Medulla oblongata (tissue), 1 donor: ENCODE data around the gene MEF2D.

Experiments
- DNase-seq: peaks from one replicate; pipeline ENCODE4 v3.0.0-alpha.2; 2015; ENCODE audit errors: extremely low spot score

The MEF2D gene

DNA sequence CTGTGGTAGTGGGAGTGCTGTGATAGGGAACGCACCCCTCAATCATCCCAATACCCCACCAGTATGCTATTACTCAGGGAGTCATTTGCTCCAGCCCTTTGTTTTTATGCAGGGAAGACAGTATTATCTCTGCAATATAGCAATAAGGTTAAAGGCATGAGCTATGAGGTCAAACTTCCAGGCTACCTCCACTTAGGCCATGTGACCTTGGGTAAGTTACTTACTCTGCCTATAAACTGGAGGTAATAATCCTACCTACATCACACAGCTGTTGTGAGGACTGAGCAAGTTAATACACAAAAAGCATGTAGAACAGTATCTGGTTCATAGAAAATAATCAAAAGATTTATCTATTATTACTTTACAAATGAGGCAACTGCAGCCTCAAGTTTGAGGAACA lies 30.1 kb downstream of the MEF2D start:
- DNase-seq = no peak

GRCh38 chr1:156468693-156469345 lies 31.8 kb downstream of the MEF2D start:
- no peak for DNase-seq

DNA sequence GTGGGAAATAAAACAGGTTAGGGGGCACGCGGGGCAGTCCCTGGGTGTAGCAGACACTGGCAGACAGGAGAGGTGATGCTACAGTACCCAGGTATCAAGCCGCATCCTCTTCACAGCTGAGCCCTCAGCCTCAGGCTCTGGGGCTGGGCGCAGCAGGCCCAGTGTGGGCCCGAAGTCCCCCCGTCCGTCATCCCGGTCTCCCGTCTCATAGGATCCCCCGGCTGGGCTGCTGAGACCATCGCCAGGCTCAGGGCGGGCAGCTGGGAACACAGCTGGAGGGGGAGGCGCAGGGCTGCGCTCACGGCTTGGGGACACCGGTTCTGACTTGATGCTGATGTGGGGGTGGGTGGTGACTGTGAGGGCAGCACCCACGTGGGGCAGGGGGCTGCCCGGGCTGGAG lies 32.7 kb downstream of the MEF2D start:
- no peak for DNase-seq

- DNase-seq = no peak
These were observed 33.2 kb downstream of the MEF2D start for GRCh38 chr1:156467385-156467784.

- DNase-seq = no peak
These were observed 34.7 kb downstream of the MEF2D start for GRCh38 chr1:156465747-156466365.

GRCh38 chr1:156464825-156465452 lies 35.6 kb downstream of the MEF2D start:
- no peak for DNase-seq

- no peak for DNase-seq
These were observed 36.2 kb downstream of the MEF2D start for GRCh38 chr1:156464335-156464734.

DNA sequence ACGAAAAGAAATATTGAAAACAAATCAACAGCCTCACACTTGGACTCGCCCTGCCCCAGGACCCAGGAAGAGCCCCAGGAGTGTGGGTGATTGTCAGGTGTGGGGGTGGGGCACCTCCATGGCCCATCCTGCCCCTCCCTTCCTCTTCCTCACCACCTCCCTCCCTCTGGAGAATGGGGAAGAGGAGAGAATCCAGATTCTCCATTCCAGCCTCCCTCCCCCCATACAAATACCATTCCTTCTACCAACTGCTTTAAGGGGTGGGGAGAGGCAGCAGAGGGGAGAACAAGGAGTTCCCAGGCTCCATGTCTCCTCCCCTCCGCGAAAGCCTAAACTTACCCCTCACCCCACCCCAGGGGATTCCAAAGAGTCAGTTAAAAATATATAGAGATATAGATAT lies 36.7 kb downstream of the MEF2D start:
- no peak for DNase-seq

DNA sequence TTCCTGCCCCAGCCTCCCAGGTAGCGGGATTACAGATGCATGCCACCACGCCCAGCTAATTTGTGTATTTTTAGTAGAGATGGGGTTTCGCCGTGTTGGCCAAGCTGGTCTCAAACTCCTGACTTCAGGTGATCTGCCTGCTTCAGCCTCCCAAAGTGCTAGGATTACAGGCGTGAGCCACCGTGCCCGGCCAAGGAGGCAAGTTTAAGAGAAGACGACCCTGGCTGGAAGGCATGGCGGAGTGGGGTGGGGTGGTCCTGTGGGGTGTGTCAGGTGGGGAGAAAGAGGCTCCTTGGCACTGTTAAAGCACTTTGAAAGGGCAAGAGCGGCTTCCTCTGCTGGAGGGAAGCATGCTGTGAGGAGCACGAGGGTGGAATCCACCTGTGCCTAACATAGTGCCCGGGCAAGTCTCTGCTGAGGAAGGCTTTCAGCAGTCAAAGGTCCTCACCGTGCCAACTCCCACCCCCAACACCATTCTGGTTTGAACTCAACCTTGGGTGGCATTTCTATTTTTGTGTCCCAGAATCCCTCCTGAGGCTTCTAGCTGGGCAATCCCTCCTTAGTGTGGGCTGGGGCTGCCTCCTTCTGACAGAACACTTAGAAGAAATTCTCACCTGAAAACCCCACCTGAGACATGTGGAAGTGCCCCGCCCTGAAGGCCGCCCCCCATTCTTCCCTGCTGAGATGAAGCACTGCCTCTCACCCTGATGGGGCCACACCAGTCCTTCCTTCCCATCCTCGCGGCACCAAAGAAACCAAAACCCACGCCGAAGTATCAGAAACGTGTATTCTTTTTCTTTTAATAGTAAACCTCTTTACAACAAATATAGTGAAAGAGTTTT lies 37.4 kb downstream of the MEF2D start:
- no peak for DNase-seq

GRCh38 chr1:156461781-156462647 lies 38.6 kb downstream of the MEF2D start:
- no peak for DNase-seq

GRCh38 chr1:156461109-156461508 lies 39.5 kb downstream of the MEF2D start:
- DNase-seq = no peak

DNA sequence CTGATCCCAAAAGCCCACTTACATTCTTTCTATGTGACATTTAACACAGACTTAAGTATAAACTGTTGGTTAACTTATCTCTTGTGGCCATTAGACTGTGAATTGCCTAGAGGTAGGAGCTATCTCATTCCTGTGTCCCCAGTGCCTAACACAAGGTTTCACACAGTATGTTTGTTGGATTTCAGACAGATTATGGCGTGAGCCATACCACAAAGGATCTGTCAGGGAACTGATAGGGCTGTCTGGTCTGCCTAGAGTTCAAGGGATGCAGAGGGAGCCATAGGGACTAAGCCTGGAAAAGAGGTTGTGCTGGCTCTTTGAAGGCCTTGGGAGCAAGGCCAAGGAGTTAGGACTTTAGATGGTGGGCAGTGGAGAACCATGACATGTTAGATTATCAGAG lies 40.0 kb downstream of the MEF2D start:
- no peak for DNase-seq

- no peak for DNase-seq
These were observed 42.4 kb downstream of the MEF2D start for GRCh38 chr1:156458181-156458503.

GRCh38 chr1:156456625-156457465 lies 43.7 kb downstream of the MEF2D start:
- peak; percentile 99 for DNase-seq

GRCh38 chr1:156455362-156455761 lies 45.2 kb downstream of the MEF2D start:
- DNase-seq = no peak

DNA sequence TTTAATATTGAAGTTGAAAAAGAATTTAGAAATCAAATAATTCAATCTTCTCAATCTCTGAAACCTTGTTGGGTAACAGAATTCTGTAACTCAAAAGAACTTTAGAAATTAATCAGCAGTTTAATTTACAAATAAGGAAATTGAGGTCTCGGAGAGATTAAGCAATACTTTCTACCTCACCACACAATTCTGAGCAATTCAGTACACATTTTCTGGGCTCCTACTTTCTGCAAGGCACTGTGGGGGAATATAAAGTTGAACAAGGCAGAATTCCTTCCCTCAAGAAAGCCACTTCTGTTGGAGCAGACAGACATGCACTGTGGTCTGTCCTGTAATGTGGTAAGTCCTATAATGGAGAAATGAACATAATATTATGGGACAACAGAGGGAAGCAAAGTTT lies 47.7 kb downstream of the MEF2D start:
- no peak for DNase-seq

DNA sequence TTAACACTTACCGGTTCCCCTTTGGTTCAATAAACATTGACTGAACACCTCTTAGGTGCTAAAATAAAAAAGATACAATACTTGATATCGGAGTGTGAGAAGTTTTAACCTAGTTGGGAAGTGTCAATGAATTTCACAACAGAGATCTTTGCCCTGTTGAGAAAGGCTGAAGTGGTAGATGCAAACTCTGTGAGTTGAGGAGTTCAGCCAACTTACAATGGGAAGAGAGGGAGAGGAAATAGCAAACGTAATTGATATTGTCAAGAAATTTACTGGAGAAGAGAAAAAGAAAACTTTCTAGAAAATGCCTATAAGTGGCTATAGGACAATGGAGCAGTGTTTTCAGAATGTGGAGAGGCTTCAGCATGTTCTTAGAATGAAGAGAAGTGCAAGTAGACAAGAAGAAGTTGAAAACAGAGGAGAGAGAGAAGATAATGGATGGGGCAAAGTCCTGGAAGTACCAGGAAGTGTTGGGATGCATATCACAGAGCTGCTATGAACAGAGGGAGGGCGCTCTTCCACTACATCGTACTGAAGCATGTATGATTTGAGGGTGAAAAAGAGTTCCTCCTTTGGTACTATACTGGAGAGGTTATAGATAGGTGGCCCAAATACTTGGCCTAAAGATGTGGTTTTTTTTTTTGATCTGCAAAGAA lies 48.9 kb downstream of the MEF2D start:
- DNase-seq = no peak

DNA sequence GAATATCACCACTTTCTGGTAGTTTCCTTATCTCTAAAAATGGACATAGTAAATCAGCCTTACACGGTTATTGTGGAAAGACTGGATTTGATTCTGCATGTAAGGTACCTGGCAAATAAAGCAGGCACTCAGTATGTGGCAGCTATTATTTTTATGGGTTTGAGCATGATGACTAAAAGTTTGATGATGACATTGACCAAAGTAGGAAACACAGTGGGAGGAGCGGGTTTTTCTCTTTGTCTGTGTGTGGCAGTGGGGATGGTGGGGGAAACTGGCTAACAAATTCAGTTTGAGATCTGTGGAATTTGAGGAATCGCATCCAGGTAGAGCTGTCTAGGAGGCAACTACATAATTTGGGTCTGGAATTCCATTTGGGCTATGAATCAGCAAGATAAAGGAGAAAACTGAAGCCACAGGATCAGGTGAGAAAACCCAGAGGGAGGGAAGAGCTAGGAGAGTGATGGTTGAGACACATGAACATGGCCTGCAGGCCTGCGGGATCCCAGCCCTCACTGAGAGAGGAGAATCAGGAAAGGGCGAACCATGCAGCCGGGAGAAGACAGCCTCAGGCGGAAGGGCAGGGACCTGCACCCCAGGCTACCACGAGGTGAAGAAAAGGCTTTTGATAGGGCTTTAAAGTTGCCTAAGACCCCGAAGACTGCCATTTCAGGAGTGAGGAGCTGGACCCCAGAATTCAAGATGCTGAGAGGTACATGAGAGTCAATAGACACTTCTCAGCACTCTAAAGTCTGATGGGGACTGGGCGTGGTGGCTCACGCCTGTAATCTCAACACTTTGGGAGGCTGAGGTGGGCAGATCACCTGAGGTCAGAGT lies 52.2 kb downstream of the MEF2D start:
- DNase-seq = no peak

DNA sequence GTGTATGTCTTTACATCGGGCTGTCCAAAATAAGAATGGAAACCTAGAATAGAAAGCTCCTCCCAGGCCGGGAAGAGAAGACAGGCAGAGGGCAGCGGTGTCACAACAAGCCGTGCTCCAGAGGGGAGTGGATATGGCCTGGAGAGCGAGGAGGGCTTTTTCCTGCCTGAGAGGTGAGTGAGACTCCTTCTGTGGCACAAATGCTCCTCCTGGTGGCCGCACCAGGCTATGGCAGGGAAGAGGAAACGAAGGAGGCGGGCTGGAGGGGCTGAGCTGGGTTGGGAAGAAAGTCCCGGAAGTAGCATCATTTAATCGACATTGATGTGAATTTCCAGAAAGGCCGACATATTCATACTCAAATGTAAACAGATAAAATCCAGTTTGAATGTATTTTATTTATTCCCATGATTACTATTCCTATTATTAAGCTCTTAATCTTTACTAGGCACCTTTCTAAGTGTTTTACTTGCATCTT lies 54.7 kb downstream of the MEF2D start:
- DNase-seq = peak; percentile 88
